ENCODE results near the gene SERPINA6.
"Not testable (repeated sequence)": the region's sequence is repeated elsewhere in the genome, so short reads cannot be mapped to it uniquely, and the experiment has no call there.

Gene SERPINA6

GRCh38 chr14:94321421-94322271 is 1.5 kb downstream of the SERPINA6 start:
- DNase-seq: no peak

GRCh38 chr14:94320243-94320642 is 2.9 kb downstream of the SERPINA6 start:
- no peak for DNase-seq

- no peak for DNase-seq
Measured at GRCh38 chr14:94317259-94317658, 5.9 kb downstream of the SERPINA6 start.

GRCh38 chr14:94316692-94317091 is 6.4 kb downstream of the SERPINA6 start:
- DNase-seq: no peak

- DNase-seq: no peak
Measured at GRCh38 chr14:94314890-94315289, 8.2 kb downstream of the SERPINA6 start.

- DNase-seq: no peak
Measured at GRCh38 chr14:94313991-94314655, 9.0 kb downstream of the SERPINA6 start.

- DNase-seq: no peak
Measured at GRCh38 chr14:94312481-94313246, 10.5 kb downstream of the SERPINA6 start.

GRCh38 chr14:94310248-94310647 is 12.9 kb downstream of the SERPINA6 start:
- no peak for DNase-seq

- DNase-seq: no peak
Measured at GRCh38 chr14:94309721-94310120, 13.4 kb downstream of the SERPINA6 start.

GRCh38 chr14:94307410-94307992 is 15.6 kb downstream of the SERPINA6 start:
- DNase-seq: no peak

- DNase-seq: no peak
Measured at GRCh38 chr14:94306047-94306978, 16.8 kb downstream of the SERPINA6 start.

GRCh38 chr14:94305620-94306019 is 17.5 kb downstream of the SERPINA6 start:
- no peak for DNase-seq

- DNase-seq: no peak
Measured at GRCh38 chr14:94304243-94304642, 18.9 kb downstream of the SERPINA6 start.

- no peak for DNase-seq
Measured at GRCh38 chr14:94303111-94303510, 20.0 kb downstream of the SERPINA6 start.

- DNase-seq: no peak
Measured at GRCh38 chr14:94298130-94298529, 25.0 kb downstream of the SERPINA6 start.

GRCh38 chr14:94296181-94296545 is 27.0 kb downstream of the SERPINA6 start:
- not testable (repeated sequence) for DNase-seq

GRCh38 chr14:94295360-94296180 is 27.6 kb downstream of the SERPINA6 start:
- no peak for DNase-seq

- DNase-seq: no peak
Measured at GRCh38 chr14:94293578-94293924, 29.6 kb downstream of the SERPINA6 start.

GRCh38 chr14:94292872-94293577 is 30.1 kb downstream of the SERPINA6 start, which contains the start of gene SERPINA10:
SERPINA10 (minus strand) TSS chr14:94293268; CDS start chr14:94290593, 2,675 bp downstream.
- DNase-seq: no peak

GRCh38 chr14:94292526-94292871 is 30.6 kb downstream of the SERPINA6 start:
- DNase-seq: no peak

Data from activated CD4-positive, CD25-positive, alpha-beta regulatory T cell treated with anti-CD3 and anti-CD28 coated beads, Interleukin-2, amount 50 U/mL, for 72 hours (primary cell).